HEK293 (cell line): ENCODE data around the gene TARS3.
A peak's percentile ranks its signal among the peaks of the same experiment; 100 is the strongest.

Source experiments
- CTCF ChIA-PET: fragments of 350-600 bp; formaldehyde crosslinking; extraction: SDS; loops from one replicate; lab custom pipeline; 2021; ENCODE audit warnings: antibody characterized with exemption; lab: Yijun Ruan, JAX
- POLR2A ChIA-PET: fragments of 300-600 bp; formaldehyde crosslinking; extraction: SDS; loops from one replicate; lab custom pipeline; 2020; ENCODE audit warnings: antibody characterized with exemption, inconsistent platforms; lab: Yijun Ruan, JAX
- H3K27ac ChIP-seq: fragments of 200-500 bp; sonication (Bioruptor generic); 2 replicates; pipeline ENCODE4 v1.5.1; 2014; ENCODE audit warnings: low read depth, low read length, control low read depth, inconsistent platforms; ENCODE audit errors: extremely low read depth
- H3K36me3 ChIP-seq, 2 experiments: fragments of 200-500 bp in 1 of 2; sonication (Bioruptor generic) in 1 of 2; 1 replicate in 1 of 2; 2 replicates in 1 of 2; pipeline ENCODE4 v1.5.1; 2014 to 2017; ENCODE audit warnings: inconsistent platforms in 2 of 2, low read length in 2 of 2; ENCODE audit not compliant: control insufficient read depth in 2 of 2, insufficient read depth in 1 of 2
- H3K4me1 ChIP-seq: fragments of 200-500 bp; sonication (Bioruptor generic); 2 replicates; pipeline ENCODE4 v1.5.1; 2014; ENCODE audit warnings: mild to moderate bottlenecking, low read length, inconsistent platforms; ENCODE audit not compliant: control insufficient read depth, insufficient read depth
- H3K4me3 ChIP-seq: 2 replicates; pipeline ENCODE4 v1.5.1; 2011; ENCODE audit warnings: low read depth, mild to moderate bottlenecking, control low read depth, low read length, moderate library complexity
- H3K9me3 ChIP-seq: fragments of 200-500 bp; sonication (Bioruptor generic); 2 replicates; pipeline ENCODE4 v1.5.1; 2014; ENCODE audit warnings: low read depth, low read length, inconsistent platforms; ENCODE audit not compliant: control insufficient read depth, insufficient read depth
- GLI4 ChIP-seq: fragments of 450-650 bp; formaldehyde crosslinking; IDR thresholded peaks from 2 replicates; pipeline ENCODE4 v1.5.1; 2016; ENCODE audit warnings: missing biosample characterization, missing genetic modification characterization
- GLIS1 ChIP-seq: fragments of 450-650 bp; formaldehyde crosslinking; IDR thresholded peaks from 2 replicates; pipeline ENCODE4 v1.5.1; 2016; ENCODE audit warnings: missing biosample characterization, missing genetic modification characterization
- IKZF3 ChIP-seq: fragments of 450-650 bp; IDR thresholded peaks from 2 replicates; pipeline ENCODE4 v1.5.0; 2018; ENCODE audit warnings: missing biosample characterization, mild to moderate bottlenecking, missing genetic modification characterization, moderate library complexity
- MEIS1 ChIP-seq: sonication (generic); formaldehyde crosslinking; IDR thresholded peaks from 2 replicates; pipeline ENCODE4 v1.8.1; 2022; ENCODE audit warnings: missing genetic modification reagents, mild to moderate bottlenecking, borderline replicate concordance
- SETDB1 ChIP-seq: IDR thresholded peaks from one replicate; pipeline ENCODE4 v1.6.1; 2017; ENCODE audit warnings: mild to moderate bottlenecking, low read length, moderate library complexity, mixed read lengths; ENCODE audit not compliant: insufficient read length
- ZBTB1 ChIP-seq: fragments of 450-650 bp; formaldehyde crosslinking; IDR thresholded peaks from 2 replicates; pipeline ENCODE4 v1.5.1; 2016; ENCODE audit warnings: missing biosample characterization, missing genetic modification characterization
- ZBTB20 ChIP-seq: fragments of 450-650 bp; formaldehyde crosslinking; IDR thresholded peaks from 2 replicates; pipeline ENCODE4 v1.5.1; 2016; ENCODE audit warnings: missing biosample characterization, missing genetic modification characterization
- ZBTB7A ChIP-seq: fragments of 450-650 bp; formaldehyde crosslinking; IDR thresholded peaks from 2 replicates; pipeline ENCODE4 v1.5.1; 2016; ENCODE audit warnings: low read depth, missing biosample characterization, missing genetic modification characterization
- ZEB2 ChIP-seq: fragments of 450-650 bp; formaldehyde crosslinking; IDR thresholded peaks from 2 replicates; pipeline ENCODE4 v1.5.1; 2016; ENCODE audit warnings: missing biosample characterization, missing genetic modification characterization
- ZFP41 ChIP-seq: fragments of 450-650 bp; formaldehyde crosslinking; IDR thresholded peaks from 2 replicates; pipeline ENCODE4 v1.5.1; 2016; ENCODE audit warnings: missing biosample characterization, missing genetic modification characterization, borderline replicate concordance
- ZNF16 ChIP-seq: fragments of 450-650 bp; formaldehyde crosslinking; IDR thresholded peaks from 2 replicates; pipeline ENCODE4 v1.5.1; 2016; ENCODE audit warnings: low read depth, missing biosample characterization, missing genetic modification characterization
- ZNF202 ChIP-seq: fragments of 450-650 bp; formaldehyde crosslinking; IDR thresholded peaks from 2 replicates; pipeline ENCODE4 v1.5.1; 2016; ENCODE audit warnings: missing biosample characterization, missing genetic modification characterization, borderline replicate concordance
- ZNF24 ChIP-seq: fragments of 450-650 bp; formaldehyde crosslinking; IDR thresholded peaks from 2 replicates; pipeline ENCODE4 v1.5.1; 2016; ENCODE audit warnings: missing biosample characterization, missing genetic modification characterization
- ZNF37A ChIP-seq: fragments of 450-650 bp; IDR thresholded peaks from 2 replicates; pipeline ENCODE4 v1.5.1; 2018; ENCODE audit warnings: missing biosample characterization, missing genetic modification characterization
- ZNF529 ChIP-seq: fragments of 450-650 bp; formaldehyde crosslinking; IDR thresholded peaks from 2 replicates; pipeline ENCODE4 v1.5.1; 2017; ENCODE audit warnings: missing genetic modification characterization, missing biosample characterization; ENCODE audit not compliant: insufficient replicate concordance
- ZNF549 ChIP-seq: fragments of 450-650 bp; IDR thresholded peaks from 2 replicates; pipeline ENCODE4 v1.5.1; 2018; ENCODE audit warnings: missing biosample characterization, missing genetic modification characterization, mild to moderate bottlenecking, inconsistent platforms, moderate library complexity
- ZNF600 ChIP-seq: fragments of 450-650 bp; formaldehyde crosslinking; IDR thresholded peaks from 2 replicates; pipeline ENCODE4 v1.5.1; 2016; ENCODE audit warnings: missing biosample characterization, missing genetic modification characterization
- ZNF624 ChIP-seq: fragments of 450-650 bp; formaldehyde crosslinking; IDR thresholded peaks from 2 replicates; pipeline ENCODE4 v1.5.1; 2017; ENCODE audit warnings: missing biosample characterization, missing genetic modification characterization
- ZNF654 ChIP-seq: fragments of 450-650 bp; formaldehyde crosslinking; IDR thresholded peaks from 2 replicates; pipeline ENCODE4 v1.5.1; 2016; ENCODE audit warnings: low read depth, missing biosample characterization, missing genetic modification characterization
- ZNF747 ChIP-seq: fragments of 450-650 bp; formaldehyde crosslinking; IDR thresholded peaks from 2 replicates; pipeline ENCODE4 v1.5.1; 2016; ENCODE audit warnings: missing biosample characterization, missing genetic modification characterization
- ZNF785 ChIP-seq: fragments of 450-650 bp; formaldehyde crosslinking; IDR thresholded peaks from 2 replicates; pipeline ENCODE4 v1.5.1; 2016; ENCODE audit warnings: missing biosample characterization, missing genetic modification characterization
- ZNF791 ChIP-seq: fragments of 450-650 bp; formaldehyde crosslinking; IDR thresholded peaks from 2 replicates; pipeline ENCODE4 v1.5.1; 2016; ENCODE audit warnings: missing biosample characterization, missing genetic modification characterization
- ZNF837 ChIP-seq: fragments of 450-650 bp; formaldehyde crosslinking; IDR thresholded peaks from 2 replicates; pipeline ENCODE4 v1.5.1; 2016; ENCODE audit warnings: missing biosample characterization, missing genetic modification characterization
- TF ChIP-seq, protein P1 (sequence below): fragments of 450-650 bp; formaldehyde crosslinking; IDR thresholded peaks from 2 replicates; pipeline ENCODE4 v1.5.1; 2017; ENCODE audit warnings: missing biosample characterization, missing genetic modification characterization
- TF ChIP-seq, protein P2 (sequence below): fragments of 450-650 bp; formaldehyde crosslinking; IDR thresholded peaks from 2 replicates; pipeline ENCODE4 v1.5.1; 2016; ENCODE audit warnings: missing biosample characterization, missing genetic modification characterization
- TF ChIP-seq, protein P3 (sequence below): IDR thresholded peaks from 2 replicates; pipeline ENCODE4 v1.6.1; 2011; ENCODE audit warnings: mild to moderate bottlenecking, low read depth, low read length, borderline replicate concordance
- TF ChIP-seq, protein P4 (sequence below): fragments of 450-650 bp; IDR thresholded peaks from 2 replicates; pipeline ENCODE4 v1.5.1; 2018; ENCODE audit warnings: missing biosample characterization, mild to moderate bottlenecking, missing genetic modification characterization

The TARS3 gene

DNA sequence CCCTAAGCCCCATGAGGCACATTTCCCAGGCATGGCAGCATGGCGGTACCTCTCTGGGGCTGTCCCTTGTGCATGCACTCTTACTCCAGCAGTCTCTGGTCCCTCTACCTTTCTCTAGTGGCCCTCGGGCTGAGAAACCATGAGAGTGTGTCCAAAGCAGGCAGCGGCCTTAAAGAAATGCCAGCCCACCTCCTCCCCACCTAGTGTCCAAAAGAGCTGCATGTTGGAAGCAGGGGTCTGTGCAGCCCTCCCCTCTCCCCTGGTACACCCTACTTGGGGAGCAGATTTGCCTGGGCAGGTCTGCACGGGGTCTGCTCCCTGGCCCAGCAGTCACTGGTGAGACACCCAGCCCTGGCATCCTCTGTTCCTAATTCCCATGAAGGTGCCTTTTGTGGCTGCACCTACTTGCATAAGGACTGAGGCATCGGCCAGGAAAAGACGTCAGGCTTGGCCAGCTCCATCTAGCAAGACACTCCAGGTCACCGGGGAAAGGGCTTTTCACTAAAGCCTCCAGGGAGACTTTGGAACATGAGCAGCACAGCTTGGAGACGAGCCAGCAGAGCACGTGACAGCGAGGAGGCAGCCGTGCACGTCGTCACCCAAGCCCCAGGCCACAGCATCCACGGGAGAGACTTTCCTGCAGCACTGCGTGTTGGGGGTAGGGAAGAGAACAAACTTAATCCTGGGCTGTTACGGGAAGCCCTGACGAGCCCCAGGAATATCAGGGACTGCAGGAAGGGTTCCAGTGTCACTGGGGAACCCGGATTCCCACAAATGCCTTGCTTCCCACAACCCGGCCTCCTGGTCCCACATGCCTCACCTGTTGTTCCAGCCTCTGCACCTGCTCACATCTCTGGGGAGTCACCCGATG, 110.9 kb downstream of the TARS3 start (continued):
- no peak for TF ChIP-seq ZNF202 (tag by site-specific recombination)
- TF ChIP-seq ZNF837, result no peak
- TF ChIP-seq GLIS1 (tag by site-specific recombination), result peak; percentile 37; the same call in 1 of the 2 replicates
- TF ChIP-seq, protein P1, sequence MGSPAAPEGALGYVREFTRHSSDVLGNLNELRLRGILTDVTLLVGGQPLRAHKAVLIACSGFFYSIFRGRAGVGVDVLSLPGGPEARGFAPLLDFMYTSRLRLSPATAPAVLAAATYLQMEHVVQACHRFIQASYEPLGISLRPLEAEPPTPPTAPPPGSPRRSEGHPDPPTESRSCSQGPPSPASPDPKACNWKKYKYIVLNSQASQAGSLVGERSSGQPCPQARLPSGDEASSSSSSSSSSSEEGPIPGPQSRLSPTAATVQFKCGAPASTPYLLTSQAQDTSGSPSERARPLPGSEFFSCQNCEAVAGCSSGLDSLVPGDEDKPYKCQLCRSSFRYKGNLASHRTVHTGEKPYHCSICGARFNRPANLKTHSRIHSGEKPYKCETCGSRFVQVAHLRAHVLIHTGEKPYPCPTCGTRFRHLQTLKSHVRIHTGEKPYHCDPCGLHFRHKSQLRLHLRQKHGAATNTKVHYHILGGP (tag by site-specific recombination), result no peak
- peak; percentile 93 for TF ChIP-seq ZNF600 (tag by site-specific recombination)
- TF ChIP-seq IKZF3 (tag by site-specific recombination), result peak; percentile 53; the same call in 1 of the 2 replicates
- TF ChIP-seq ZNF529 (tag by site-specific recombination), result no peak
- no peak for TF ChIP-seq ZNF654 (tag by site-specific recombination)
- TF ChIP-seq ZNF16, result no peak
- TF ChIP-seq, protein P2, sequence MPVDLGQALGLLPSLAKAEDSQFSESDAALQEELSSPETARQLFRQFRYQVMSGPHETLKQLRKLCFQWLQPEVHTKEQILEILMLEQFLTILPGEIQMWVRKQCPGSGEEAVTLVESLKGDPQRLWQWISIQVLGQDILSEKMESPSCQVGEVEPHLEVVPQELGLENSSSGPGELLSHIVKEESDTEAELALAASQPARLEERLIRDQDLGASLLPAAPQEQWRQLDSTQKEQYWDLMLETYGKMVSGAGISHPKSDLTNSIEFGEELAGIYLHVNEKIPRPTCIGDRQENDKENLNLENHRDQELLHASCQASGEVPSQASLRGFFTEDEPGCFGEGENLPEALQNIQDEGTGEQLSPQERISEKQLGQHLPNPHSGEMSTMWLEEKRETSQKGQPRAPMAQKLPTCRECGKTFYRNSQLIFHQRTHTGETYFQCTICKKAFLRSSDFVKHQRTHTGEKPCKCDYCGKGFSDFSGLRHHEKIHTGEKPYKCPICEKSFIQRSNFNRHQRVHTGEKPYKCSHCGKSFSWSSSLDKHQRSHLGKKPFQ (tag by site-specific recombination), result no peak
- TF ChIP-seq ZNF747 (tag by site-specific recombination), result no peak

DNA sequence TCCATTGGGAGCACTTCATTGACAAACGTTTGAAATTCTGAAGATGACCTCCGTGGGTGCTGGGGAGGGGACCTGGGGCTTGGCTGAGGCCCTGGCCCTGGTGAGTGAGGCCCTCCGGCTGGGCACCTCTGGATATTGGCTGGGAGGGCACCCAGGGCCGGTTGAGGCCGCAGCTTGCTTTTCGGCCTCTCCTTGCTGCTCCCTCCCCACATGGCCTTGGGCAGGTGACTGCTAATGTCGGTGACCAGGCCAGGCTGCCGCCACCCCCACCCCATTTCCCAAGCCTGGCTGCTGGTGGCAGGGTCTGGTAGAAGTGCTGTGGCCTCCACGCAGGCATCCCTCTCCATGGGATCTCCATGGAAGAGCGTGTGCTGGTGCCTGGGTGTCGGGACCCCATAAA, 111.6 kb downstream of the TARS3 start:
- Histone ChIP-seq H3K9me3 (no peaks in the 10 kb centered on the region), H3K4me3 (no peak overlapping the region), H3K36me3 (peaks cover 0 to 6% of the 10 kb centered on the region in 2 experiments; a peak in 1 of 3 replicates), H3K27ac (no peak overlapping the region; the same call in 1 of the 2 replicates), H3K4me1 (peaks cover 22% of the 10 kb centered on the region)
- CTCF ChIA-PET, result interaction anchor here (2.5 kb wide), 1 partner anchor 28 kb away, joined by 13 read pairs; no protein-coding TSS in a partner anchor
- TF ChIP-seq ZNF791 (tag by site-specific recombination), result no peak
- no peak for TF ChIP-seq ZNF785
- TF ChIP-seq ZNF549 (tag by site-specific recombination), result no peak
- TF ChIP-seq ZNF624 (tag by site-specific recombination), result no peak
- TF ChIP-seq, protein P3, sequence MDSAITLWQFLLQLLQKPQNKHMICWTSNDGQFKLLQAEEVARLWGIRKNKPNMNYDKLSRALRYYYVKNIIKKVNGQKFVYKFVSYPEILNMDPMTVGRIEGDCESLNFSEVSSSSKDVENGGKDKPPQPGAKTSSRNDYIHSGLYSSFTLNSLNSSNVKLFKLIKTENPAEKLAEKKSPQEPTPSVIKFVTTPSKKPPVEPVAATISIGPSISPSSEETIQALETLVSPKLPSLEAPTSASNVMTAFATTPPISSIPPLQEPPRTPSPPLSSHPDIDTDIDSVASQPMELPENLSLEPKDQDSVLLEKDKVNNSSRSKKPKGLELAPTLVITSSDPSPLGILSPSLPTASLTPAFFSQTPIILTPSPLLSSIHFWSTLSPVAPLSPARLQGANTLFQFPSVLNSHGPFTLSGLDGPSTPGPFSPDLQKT, result no peak
- TF ChIP-seq GLI4 (tag by site-specific recombination), result no peak
- TF ChIP-seq ZBTB7A (tag by site-specific recombination), result no peak
- TF ChIP-seq ZNF37A (tag by site-specific recombination), result no peak
- no peak for TF ChIP-seq ZBTB20 (tag by site-specific recombination)
- TF ChIP-seq ZFP41 (tag by site-specific recombination), result no peak
- no peak for TF ChIP-seq MEIS1 (CRISPR knock-in tag)
- TF ChIP-seq, protein P4, sequence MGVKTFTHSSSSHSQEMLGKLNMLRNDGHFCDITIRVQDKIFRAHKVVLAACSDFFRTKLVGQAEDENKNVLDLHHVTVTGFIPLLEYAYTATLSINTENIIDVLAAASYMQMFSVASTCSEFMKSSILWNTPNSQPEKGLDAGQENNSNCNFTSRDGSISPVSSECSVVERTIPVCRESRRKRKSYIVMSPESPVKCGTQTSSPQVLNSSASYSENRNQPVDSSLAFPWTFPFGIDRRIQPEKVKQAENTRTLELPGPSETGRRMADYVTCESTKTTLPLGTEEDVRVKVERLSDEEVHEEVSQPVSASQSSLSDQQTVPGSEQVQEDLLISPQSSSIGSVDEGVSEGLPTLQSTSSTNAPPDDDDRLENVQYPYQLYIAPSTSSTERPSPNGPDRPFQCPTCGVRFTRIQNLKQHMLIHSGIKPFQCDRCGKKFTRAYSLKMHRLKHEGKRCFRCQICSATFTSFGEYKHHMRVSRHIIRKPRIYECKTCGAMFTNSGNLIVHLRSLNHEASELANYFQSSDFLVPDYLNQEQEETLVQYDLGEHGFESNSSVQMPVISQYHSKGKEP (tag by site-specific recombination), result no peak
- no peak for TF ChIP-seq SETDB1
- no peak for TF ChIP-seq ZBTB1 (tag by site-specific recombination)
- no peak for TF ChIP-seq ZEB2
- no peak for TF ChIP-seq ZNF24
- POLR2A ChIA-PET, result no interaction called here
